RKO (cell line): ENCODE results near the gene EIF4G2.
"Not testable (repeated sequence)": the region's sequence is repeated elsewhere in the genome, so short reads cannot be mapped to it uniquely, and the experiment has no call there.

ENCODE experiments used
- DNase-seq: peaks from one replicate; pipeline ENCODE4 v3.0.0-alpha.2; 2016; ENCODE audit warnings: low spot score

Gene EIF4G2

GRCh38 chr11:10808553-10809372 is at the start of gene EIF4G2:
Gene EIF4G2 (minus strand): TSS chr11:10808926.
- peak; percentile 98 for DNase-seq

- DNase-seq = peak; percentile 97
Measured at GRCh38 chr11:10857709-10858438, 49.1 kb upstream of the EIF4G2 start, which contains the start of gene ZBED5. Gene ZBED5 (minus strand): TSS chr11:10858053. CDS start chr11:10854945, 3,108 bp downstream.

- DNase-seq = no peak
Measured at GRCh38 chr11:10857459-10857708, 48.7 kb upstream of the EIF4G2 start.

- DNase-seq = peak; percentile 66
Measured at GRCh38 chr11:10856689-10857458, 48.1 kb upstream of the EIF4G2 start.

GRCh38 chr11:10855295-10855694 is 46.6 kb upstream of the EIF4G2 start:
- DNase-seq = no peak

- no peak for DNase-seq
Measured at GRCh38 chr11:10847960-10848860, 39.5 kb upstream of the EIF4G2 start.

GRCh38 chr11:10846660-10847059 is 37.9 kb upstream of the EIF4G2 start:
- no peak for DNase-seq

GRCh38 chr11:10845589-10845988 is 36.9 kb upstream of the EIF4G2 start:
- DNase-seq = no peak

- DNase-seq = no peak
Measured at GRCh38 chr11:10844796-10845195, 36.1 kb upstream of the EIF4G2 start.

- DNase-seq = no peak
Measured at GRCh38 chr11:10844356-10844755, 35.6 kb upstream of the EIF4G2 start.

GRCh38 chr11:10838881-10839280 is 30.2 kb upstream of the EIF4G2 start:
- no peak for DNase-seq

GRCh38 chr11:10838083-10838482 is 29.4 kb upstream of the EIF4G2 start:
- no peak for DNase-seq

- DNase-seq = not testable (repeated sequence)
Measured at GRCh38 chr11:10836884-10837283, 28.2 kb upstream of the EIF4G2 start.

GRCh38 chr11:10829139-10829538 is 20.4 kb upstream of the EIF4G2 start:
- no peak for DNase-seq

GRCh38 chr11:10828402-10828801 is 19.7 kb upstream of the EIF4G2 start:
- DNase-seq = no peak

- no peak for DNase-seq
Measured at GRCh38 chr11:10824888-10825287, 16.2 kb upstream of the EIF4G2 start.

- no peak for DNase-seq
Measured at GRCh38 chr11:10823152-10823579, 14.4 kb upstream of the EIF4G2 start.

GRCh38 chr11:10822491-10822890 is 13.8 kb upstream of the EIF4G2 start:
- DNase-seq = not testable (repeated sequence)

- DNase-seq = peak; percentile 78
Measured at GRCh38 chr11:10818594-10818993, 9.9 kb upstream of the EIF4G2 start.

- no peak for DNase-seq
Measured at GRCh38 chr11:10813945-10814344, 5.2 kb upstream of the EIF4G2 start.

- DNase-seq = peak; percentile 74
Measured at GRCh38 chr11:10809373-10810160, 841 bp upstream of the EIF4G2 start.
